Sigmoid colon (tissue), 7 donors: ENCODE measurements around the gene CASZ1. TPM values are rescaled to one million over a fixed set of nuclear protein-coding genes. Genes with fewer than 3 reads are reported as not detected.

Experiments
- DNase-seq: peaks from one replicate; pipeline ENCODE4 v3.0.0-alpha.2; 2019
- H3K27ac ChIP-seq, 4 donors: fragments of 200-600 bp; sonication (generic); one replicate each; pipeline ENCODE4 v1.5.1; 2016 to 2019; ENCODE audit warnings: mild to moderate bottlenecking in 1 of 4
- H3K27me3 ChIP-seq, 3 donors: fragments of 200-600 bp; sonication (generic); one replicate each; pipeline ENCODE4 v1.5.1; 2019; ENCODE audit warnings: mild to moderate bottlenecking in 1 of 3
- H3K36me3 ChIP-seq, 4 donors: fragments of 200-600 bp; sonication (generic); one replicate each; pipeline ENCODE4 v1.5.1; 2016 to 2019
- H3K4me1 ChIP-seq, 4 donors: fragments of 200-600 bp; sonication (generic); one replicate each; pipeline ENCODE4 v1.5.1; 2017 to 2019
- H3K4me3 ChIP-seq, 4 donors: fragments of 200-600 bp; sonication (generic); one replicate each; pipeline ENCODE4 v1.5.1; 2017 to 2019; ENCODE audit warnings: mild to moderate bottlenecking in 2 of 4, moderate library complexity in 1 of 4
- H3K9me3 ChIP-seq, 4 donors: fragments of 200-600 bp in 3 of 4; sonication (generic) in 3 of 4; one replicate each; pipeline versions ENCODE4 v1.5.1 to v1.6.1; 2013 to 2019
- CTCF ChIP-seq, 4 experiments: fragments of 450-650 bp in 3 of 4; fragments of 200-600 bp in 1 of 4; IDR thresholded peaks; one replicate each; pipeline ENCODE4 v1.5.1; 2016 to 2019; ENCODE audit warnings: antibody characterized with exemption in 4 of 4, mild to moderate bottlenecking in 3 of 4, moderate library complexity in 2 of 4
- EP300 ChIP-seq, 4 donors: sonication (generic); formaldehyde crosslinking; IDR thresholded peaks; one replicate each; pipeline ENCODE4 v1.6.1; 2017; ENCODE audit warnings: antibody characterized with exemption in 4 of 4
- POLR2A ChIP-seq, 2 donors: fragments of 450-650 bp; IDR thresholded peaks; one replicate each; pipeline ENCODE4 v1.6.1; 2016; ENCODE audit warnings: antibody characterized with exemption in 2 of 2, mild to moderate bottlenecking in 2 of 2, moderate library complexity in 2 of 2
- POLR2AphosphoS5 ChIP-seq, 4 donors: sonication (generic); formaldehyde crosslinking; IDR thresholded peaks; one replicate each; pipeline ENCODE4 v1.6.1; 2017; ENCODE audit warnings: antibody characterized with exemption in 4 of 4
- WGBS, 2 donors: extraction: QIAGEN DNeasy Blood & Tissue Kit; methylation state at CpG; one replicate each; pipeline ENCODE4 v1.1.7; 2013; 5-methylcytosine and 5-hydroxymethylcytosine counted together
- intact Hi-C: fragments of 100-400 bp; cut with DNase I; formaldehyde crosslinking; loops from one replicate; pipeline ENCODE4 v1.15.1; 2023
- polyA plus RNA-seq, 3 donors: library from polyadenylated mRNA; stranded (reverse); fragments of 200-250 nt; gene quantifications; one replicate each; pipeline ENCODE4 v1.2.3, GENCODE V29; 2013
- total RNA-seq, 4 donors: library from RNA; depleted of rRNA; stranded (reverse); fragments of >200 nt; gene quantifications; one replicate each; pipeline ENCODE4 v1.1.0, GENCODE V29; 2016
- donor health status: healthy with polysubstance abuse.
- donor health status: Bipolar disorder and iron deficiency.
- donor health status: healthy.

The CASZ1 gene
- total and polyA plus RNA-seq, 7 donors: 4.2 to 47.9 (median 23.6) TPM

DNA sequence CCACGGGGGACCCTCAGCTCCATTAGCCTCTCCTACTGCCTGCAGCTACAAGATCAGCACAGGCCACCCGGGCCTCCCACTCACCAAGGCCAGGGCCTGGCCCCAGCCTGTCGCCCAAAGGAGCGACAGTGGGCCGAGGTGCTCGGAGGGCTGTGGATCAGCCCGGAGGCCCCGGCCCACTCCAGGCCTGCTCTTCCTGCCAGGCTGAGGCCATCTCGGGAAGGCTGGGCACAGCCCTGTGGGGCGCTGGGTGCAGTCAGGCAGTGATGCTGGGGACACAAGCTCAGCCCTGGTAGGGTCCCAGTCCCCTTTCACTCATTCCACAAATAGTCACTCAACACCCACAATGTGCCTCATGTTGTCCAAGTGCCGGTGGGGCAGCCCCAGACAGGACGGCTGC is 58.8 kb downstream of the CASZ1 start:
- H3K4me3 ChIP-seq: no peak overlapping the region
- H3K36me3 ChIP-seq: no peaks in the 10 kb centered on the region
- no peak for TF ChIP-seq EP300 (IDR thresholded peaks at IDR 0.05)
- no peak for TF ChIP-seq POLR2A (IDR thresholded peaks at IDR 0.05)
- TF ChIP-seq CTCF (IDR thresholded peaks at IDR 0.05): no peak
- no peak for TF ChIP-seq POLR2AphosphoS5 (IDR thresholded peaks at IDR 0.05)
- H3K27me3 ChIP-seq: no peaks in the 10 kb centered on the region
- H3K27ac ChIP-seq: peak overlapping the region; percentile 7 to 65 (median 48)
- peaks cover 0 to 55% (median 35%) of the 10 kb centered on the region in 4 donors for H3K4me1 ChIP-seq
- 49 to 81% methylated on average over 12 of the region's 12 CpGs for WGBS, 2 donors
- DNase-seq: no peak
- intact Hi-C loops: no loop called here
- H3K9me3 ChIP-seq: no peaks in the 10 kb centered on the region

DNA sequence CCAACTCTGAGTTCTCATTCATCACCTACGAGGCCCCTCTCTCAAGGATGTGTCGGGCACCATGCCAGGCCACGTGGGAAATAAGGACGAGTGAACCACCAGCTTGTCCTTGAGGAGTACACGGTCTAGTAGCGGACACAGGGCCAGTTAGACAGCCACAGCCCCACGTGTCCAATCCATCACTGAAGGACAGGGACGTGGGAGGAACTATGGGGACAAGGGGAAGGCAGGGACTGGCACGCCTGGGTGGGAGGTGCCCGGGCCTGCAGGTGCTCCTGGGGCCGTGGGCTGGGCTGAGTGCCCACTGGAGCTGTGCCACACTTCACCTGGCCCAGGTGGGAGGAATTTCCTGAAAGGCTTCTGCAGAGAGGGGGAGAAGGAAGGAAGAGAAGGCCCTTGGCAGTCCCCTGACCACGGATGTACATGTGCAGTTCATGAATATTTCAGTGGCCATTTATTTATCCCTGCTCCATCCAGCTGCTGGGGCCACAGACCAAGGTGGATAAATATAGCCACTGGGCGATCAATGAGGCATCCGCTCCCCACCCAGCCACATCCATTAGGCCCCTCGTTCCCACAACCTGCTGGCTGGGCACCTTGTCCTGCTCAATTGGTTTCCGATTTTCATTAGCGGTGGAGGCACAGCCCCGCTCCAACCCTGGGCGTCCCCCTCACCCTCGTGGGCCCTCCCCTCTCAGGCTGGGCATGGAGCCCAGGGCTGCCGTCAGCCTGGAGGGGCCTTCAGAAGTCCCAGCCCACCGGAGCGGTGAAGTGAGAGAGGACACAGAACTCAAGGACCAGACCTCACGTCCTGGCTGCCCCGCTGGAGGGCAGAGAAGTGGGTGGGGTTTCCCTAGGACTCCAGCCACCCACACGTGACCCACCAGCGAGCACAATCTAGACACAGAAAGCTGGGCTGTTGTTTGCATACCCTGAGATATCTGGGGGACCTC is 59.5 kb downstream of the CASZ1 start:
- intact Hi-C loops: no loop called here
- H3K4me1 ChIP-seq: peaks cover 0 to 47% (median 33%) of the 10 kb centered on the region in 4 donors
- peak overlapping the region; percentile 7 to 65 (median 48) for H3K27ac ChIP-seq
- DNase-seq: no peak
- 27 to 62% methylated on average over 27 of the region's 27 CpGs for WGBS, 2 donors
- no peaks in the 10 kb centered on the region for H3K9me3 ChIP-seq
- H3K27me3 ChIP-seq: no peaks in the 10 kb centered on the region
- no peak for TF ChIP-seq POLR2AphosphoS5 (IDR thresholded peaks at IDR 0.05)
- TF ChIP-seq POLR2A (IDR thresholded peaks at IDR 0.05): no peak
- no peak for TF ChIP-seq CTCF (IDR thresholded peaks at IDR 0.05)
- no peak for TF ChIP-seq EP300 (IDR thresholded peaks at IDR 0.05)
- H3K36me3 ChIP-seq: no peaks in the 10 kb centered on the region
- peak overlapping the region in 1 of 4 donors; percentile 21 for H3K4me3 ChIP-seq

DNA sequence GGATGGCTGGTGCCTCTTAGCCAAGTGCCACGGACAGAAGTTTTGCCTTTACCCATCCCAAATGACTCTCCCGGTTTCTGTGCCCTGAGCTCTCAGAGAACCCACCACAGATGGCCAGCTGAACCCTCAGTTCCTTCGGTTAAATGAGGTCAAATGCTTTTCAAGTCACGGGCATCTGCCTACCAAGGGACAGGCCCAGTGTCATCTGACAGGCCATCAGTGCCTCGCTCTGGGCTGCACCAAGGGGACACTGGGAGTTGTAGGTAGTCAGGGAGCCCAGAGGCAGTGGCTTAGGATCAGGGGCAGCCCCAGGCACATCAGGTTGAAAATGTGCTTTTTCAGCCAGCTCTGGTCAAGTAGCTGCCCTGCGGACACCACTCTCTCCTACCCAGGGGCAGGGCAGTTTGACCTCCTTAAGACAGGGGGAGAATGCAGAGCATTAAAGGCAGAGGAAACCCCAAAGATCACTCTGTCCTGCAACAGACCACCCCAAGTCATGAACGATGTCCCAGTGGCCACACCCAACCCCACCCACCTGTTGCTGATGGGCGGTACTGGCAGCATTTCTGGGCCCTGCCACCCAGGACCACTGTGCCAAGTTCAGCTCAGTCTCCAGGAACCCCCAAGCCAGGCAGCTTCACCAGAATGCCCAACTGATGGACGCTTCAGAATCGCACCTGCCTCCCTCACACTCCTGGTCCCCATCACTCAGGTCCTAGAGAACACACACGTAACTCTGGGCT is 60.7 kb downstream of the CASZ1 start:
- Histone ChIP-seq H3K9me3 (no peaks in the 10 kb centered on the region), H3K27me3 (no peaks in the 10 kb centered on the region), H3K4me3 (no peak overlapping the region), H3K4me1 (peaks cover 0 to 46% (median 33%) of the 10 kb centered on the region in 4 donors), H3K27ac (peak overlapping the region in 3 of 4 donors; percentile 31 to 65 (median 46)), H3K36me3 (no peaks in the 10 kb centered on the region)
- DNase-seq: no peak
- intact Hi-C loops: no loop called here
- 55 to 75% methylated on average over 11 of the region's 11 CpGs for WGBS, 2 donors
- TF ChIP-seq CTCF (IDR thresholded peaks at IDR 0.05) (no peak), POLR2A (IDR thresholded peaks at IDR 0.05) (no peak), EP300 (IDR thresholded peaks at IDR 0.05) (no peak), POLR2AphosphoS5 (IDR thresholded peaks at IDR 0.05) (no peak)

DNA sequence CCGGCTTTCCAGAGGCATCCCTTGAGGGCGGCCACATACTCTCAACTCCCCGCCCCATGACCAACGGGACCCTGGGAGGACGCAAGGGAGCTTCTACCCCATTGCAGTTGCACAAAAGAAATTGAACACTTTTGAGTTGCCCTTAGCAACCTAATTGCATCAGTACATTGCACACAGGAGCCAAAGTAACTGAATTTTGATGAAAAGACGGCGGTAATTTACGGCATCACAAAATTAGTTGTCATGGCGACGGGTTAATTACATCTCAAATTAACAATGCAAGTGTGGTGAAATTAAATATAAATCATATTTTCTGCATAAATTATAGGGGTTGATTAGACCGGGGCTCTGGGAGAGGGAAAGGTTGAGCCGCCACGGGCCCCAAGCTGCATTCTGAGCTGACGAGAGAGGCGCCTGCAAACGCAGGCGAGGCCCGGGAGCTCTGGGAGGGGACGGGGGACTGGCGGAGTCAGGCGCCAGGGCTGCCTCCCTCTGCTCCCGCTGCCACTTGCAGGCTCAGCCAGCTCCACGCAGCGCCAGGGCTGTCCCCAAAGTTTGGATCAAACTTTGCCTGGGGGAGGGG is 61.4 kb downstream of the CASZ1 start:
- H3K36me3 ChIP-seq: no peaks in the 10 kb centered on the region
- H3K9me3 ChIP-seq: no peaks in the 10 kb centered on the region
- intact Hi-C loops: no loop called here
- no peak for TF ChIP-seq CTCF (IDR thresholded peaks at IDR 0.05)
- no peak for TF ChIP-seq POLR2A (IDR thresholded peaks at IDR 0.05)
- TF ChIP-seq POLR2AphosphoS5 (IDR thresholded peaks at IDR 0.05): no peak
- DNase-seq: no peak
- H3K4me1 ChIP-seq: peaks cover 0 to 46% (median 33%) of the 10 kb centered on the region in 4 donors
- 60 to 64% methylated on average over 24 of the region's 24 CpGs for WGBS, 2 donors
- no peaks in the 10 kb centered on the region for H3K27me3 ChIP-seq
- no peak overlapping the region for H3K4me3 ChIP-seq
- H3K27ac ChIP-seq: peak overlapping the region in 3 of 4 donors; percentile 31 to 65 (median 46)
